HCT116 (cell line): Measurements from ENCODE around the gene CALCOCO2.

Source experiments
- CTCF ChIP-seq, 3 experiments: fragments of 200-600 bp in 1 of 3; sonication (generic) in 1 of 3; IDR thresholded peaks in 2 of 3; conservative IDR thresholded peaks in 1 of 3; 2 replicates each; pipeline ENCODE4 v1.5.1; 2012 to 2017; ENCODE audit warnings: low read depth in 2 of 3, low read length in 2 of 3, antibody characterized with exemption in 1 of 3, borderline replicate concordance in 1 of 3, control low read depth in 1 of 3, mild to moderate bottlenecking in 1 of 3, mixed read lengths in 1 of 3, mixed run types in 1 of 3, moderate library complexity in 1 of 3; ENCODE audit not compliant: insufficient read depth in 1 of 3
- POLR2A ChIP-seq: IDR thresholded peaks from 2 replicates; pipeline ENCODE4 v1.7.0; 2011; ENCODE audit warnings: borderline replicate concordance; ENCODE audit not compliant: insufficient read depth, insufficient read length; ENCODE audit errors: extremely low read depth
- TF ChIP-seq, protein P1 (sequence below): IDR thresholded peaks from 2 replicates; pipeline ENCODE4 v1.6.1; 2012; ENCODE audit warnings: low read depth

GRCh38 chr17:48908853-48909394 lies 78.1 kb downstream of the CALCOCO2 start:
- TF ChIP-seq CTCF (IDR thresholded peaks at IDR 0.05 in 2 of 3, conservative IDR thresholded peaks at IDR 0.05 in 1 of 3; ENCODE audit: borderline replicate concordance in 1 of 3, insufficient read depth in 1 of 3, low read depth in 2 of 3, low read length in 2 of 3) (no peak), POLR2A (no peak)
- TF ChIP-seq, protein P1, sequence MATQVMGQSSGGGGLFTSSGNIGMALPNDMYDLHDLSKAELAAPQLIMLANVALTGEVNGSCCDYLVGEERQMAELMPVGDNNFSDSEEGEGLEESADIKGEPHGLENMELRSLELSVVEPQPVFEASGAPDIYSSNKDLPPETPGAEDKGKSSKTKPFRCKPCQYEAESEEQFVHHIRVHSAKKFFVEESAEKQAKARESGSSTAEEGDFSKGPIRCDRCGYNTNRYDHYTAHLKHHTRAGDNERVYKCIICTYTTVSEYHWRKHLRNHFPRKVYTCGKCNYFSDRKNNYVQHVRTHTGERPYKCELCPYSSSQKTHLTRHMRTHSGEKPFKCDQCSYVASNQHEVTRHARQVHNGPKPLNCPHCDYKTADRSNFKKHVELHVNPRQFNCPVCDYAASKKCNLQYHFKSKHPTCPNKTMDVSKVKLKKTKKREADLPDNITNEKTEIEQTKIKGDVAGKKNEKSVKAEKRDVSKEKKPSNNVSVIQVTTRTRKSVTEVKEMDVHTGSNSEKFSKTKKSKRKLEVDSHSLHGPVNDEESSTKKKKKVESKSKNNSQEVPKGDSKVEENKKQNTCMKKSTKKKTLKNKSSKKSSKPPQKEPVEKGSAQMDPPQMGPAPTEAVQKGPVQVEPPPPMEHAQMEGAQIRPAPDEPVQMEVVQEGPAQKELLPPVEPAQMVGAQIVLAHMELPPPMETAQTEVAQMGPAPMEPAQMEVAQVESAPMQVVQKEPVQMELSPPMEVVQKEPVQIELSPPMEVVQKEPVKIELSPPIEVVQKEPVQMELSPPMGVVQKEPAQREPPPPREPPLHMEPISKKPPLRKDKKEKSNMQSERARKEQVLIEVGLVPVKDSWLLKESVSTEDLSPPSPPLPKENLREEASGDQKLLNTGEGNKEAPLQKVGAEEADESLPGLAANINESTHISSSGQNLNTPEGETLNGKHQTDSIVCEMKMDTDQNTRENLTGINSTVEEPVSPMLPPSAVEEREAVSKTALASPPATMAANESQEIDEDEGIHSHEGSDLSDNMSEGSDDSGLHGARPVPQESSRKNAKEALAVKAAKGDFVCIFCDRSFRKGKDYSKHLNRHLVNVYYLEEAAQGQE = no peak
